Measurements from ENCODE around the gene FZR1. TPM values are rescaled to one million over a fixed set of nuclear protein-coding genes. Genes with fewer than 3 reads are reported as not detected.

Gene FZR1
- total and polyA plus RNA-seq, 2 of the 13 experiments (the other 11 are each of a cell fraction or from before 2014, with no cell fraction given): 29.0 to 30.8 TPM

DNA sequence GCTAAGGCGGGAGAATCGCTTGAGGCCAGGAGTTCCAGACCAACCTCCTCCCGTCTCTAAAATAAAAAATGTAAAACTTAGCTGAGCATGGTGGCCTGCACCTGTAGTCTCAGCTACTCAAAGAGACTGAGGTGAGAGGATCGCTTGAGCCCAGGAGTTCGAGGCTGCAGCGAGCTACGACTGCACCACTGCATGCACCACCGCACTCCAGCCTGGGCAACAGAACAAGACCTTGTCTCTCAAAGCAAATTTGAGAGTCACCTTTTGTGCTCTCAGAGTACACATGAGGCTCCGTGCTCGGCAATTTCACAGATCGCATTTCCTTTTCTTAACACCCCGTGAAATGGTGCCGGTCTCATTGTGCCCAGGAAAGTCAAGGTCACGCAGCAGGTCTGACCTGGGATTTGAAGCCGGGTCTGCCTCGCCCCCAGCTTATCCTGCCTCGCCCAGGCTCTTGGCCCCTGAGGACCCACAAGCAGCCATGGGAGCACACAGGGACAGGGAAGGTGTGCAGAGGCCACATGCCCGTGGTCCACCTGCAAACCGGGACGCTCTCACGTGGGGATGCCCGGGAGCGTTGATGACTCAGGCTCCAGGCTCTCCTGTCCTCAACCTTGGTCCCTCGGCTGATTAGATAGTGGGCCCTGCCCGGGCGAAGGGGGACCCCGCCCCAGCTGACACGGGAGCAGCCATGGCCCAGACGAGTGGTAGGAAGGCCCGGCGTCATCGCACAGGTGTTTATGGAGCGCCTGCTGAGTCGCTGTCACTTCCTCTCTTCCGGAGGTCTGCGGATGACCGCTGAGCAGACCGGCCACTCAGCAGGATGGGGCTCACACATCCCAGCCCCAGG is 24.6 kb upstream of the FZR1 start (continued):
- 0 out of 2 replicates have a peak, but pooled peaks have one; percentile 30 for TF ChIP-seq NCOA2 (CRISPR knock-in tag; IDR thresholded peaks at IDR 0.05)
- no peak for TF ChIP-seq ZNF234 (CRISPR knock-in tag; conservative IDR thresholded peaks at IDR 0.05)
- no peak; the same call in 1 of the 2 replicates for TF ChIP-seq ZNF558 (CRISPR knock-in tag; IDR thresholded peaks at IDR 0.05; ENCODE audit: borderline replicate concordance)
- TF ChIP-seq, protein P1, sequence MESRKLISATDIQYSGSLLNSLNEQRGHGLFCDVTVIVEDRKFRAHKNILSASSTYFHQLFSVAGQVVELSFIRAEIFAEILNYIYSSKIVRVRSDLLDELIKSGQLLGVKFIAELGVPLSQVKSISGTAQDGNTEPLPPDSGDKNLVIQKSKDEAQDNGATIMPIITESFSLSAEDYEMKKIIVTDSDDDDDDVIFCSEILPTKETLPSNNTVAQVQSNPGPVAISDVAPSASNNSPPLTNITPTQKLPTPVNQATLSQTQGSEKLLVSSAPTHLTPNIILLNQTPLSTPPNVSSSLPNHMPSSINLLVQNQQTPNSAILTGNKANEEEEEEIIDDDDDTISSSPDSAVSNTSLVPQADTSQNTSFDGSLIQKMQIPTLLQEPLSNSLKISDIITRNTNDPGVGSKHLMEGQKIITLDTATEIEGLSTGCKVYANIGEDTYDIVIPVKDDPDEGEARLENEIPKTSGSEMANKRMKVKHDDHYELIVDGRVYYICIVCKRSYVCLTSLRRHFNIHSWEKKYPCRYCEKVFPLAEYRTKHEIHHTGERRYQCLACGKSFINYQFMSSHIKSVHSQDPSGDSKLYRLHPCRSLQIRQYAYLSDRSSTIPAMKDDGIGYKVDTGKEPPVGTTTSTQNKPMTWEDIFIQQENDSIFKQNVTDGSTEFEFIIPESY (CRISPR knock-in tag; IDR thresholded peaks at IDR 0.05): 0 out of 2 replicates have a peak, but pooled peaks have one; percentile 37
- TF ChIP-seq ZBTB7B (CRISPR knock-in tag; IDR thresholded peaks at IDR 0.05): 0 out of 2 replicates have a peak, but pooled peaks have one; percentile 50
- TF ChIP-seq BORCS8-MEF2B (CRISPR knock-in tag; IDR thresholded peaks at IDR 0.05): peak; percentile 95
- TF ChIP-seq, protein P2, sequence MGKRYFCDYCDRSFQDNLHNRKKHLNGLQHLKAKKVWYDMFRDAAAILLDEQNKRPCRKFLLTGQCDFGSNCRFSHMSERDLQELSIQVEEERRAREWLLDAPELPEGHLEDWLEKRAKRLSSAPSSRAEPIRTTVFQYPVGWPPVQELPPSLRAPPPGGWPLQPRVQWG (CRISPR knock-in tag; IDR thresholded peaks at IDR 0.05; ENCODE audit: borderline replicate concordance, low read depth): no peak
- TF ChIP-seq, protein P3, sequence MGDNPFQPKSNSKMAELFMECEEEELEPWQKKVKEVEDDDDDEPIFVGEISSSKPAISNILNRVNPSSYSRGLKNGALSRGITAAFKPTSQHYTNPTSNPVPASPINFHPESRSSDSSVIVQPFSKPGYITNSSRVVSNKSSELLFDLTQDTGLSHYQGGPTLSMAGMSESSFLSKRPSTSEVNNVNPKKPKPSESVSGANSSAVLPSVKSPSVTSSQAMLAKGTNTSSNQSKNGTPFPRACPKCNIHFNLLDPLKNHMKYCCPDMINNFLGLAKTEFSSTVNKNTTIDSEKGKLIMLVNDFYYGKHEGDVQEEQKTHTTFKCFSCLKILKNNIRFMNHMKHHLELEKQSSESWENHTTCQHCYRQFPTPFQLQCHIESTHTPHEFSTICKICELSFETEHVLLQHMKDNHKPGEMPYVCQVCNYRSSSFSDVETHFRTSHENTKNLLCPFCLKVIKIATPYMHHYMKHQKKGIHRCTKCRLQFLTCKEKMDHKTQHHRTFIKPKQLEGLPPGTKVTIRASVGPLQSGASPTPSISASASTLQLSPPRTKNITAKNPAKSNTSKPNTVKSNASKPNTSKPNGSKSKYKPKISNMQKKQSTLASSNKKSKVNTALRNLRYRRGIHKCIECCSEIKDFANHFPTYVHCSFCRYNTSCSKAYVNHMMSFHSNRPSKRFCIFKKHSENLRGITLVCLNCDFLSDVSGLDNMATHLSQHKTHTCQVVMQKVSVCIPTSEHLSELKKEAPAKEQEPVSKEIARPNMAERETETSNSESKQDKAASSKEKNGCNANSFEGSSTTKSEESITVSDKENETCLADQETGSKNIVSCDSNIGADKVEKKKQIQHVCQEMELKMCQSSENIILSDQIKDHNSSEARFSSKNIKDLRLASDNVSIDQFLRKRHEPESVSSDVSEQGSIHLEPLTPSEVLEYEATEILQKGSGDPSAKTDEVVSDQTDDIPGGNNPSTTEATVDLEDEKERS (CRISPR knock-in tag; IDR thresholded peaks at IDR 0.05): no peak
- no peak for TF ChIP-seq PRPF4 (IDR thresholded peaks at IDR 0.05; ENCODE audit: low read depth, low read length, poor library complexity, severe bottlenecking)
- 0 out of 2 replicates have a peak, but pooled peaks have one; percentile 64 for TF ChIP-seq ZNF761 (CRISPR knock-in tag; conservative IDR thresholded peaks at IDR 0.05)
- TF ChIP-seq, protein P4, sequence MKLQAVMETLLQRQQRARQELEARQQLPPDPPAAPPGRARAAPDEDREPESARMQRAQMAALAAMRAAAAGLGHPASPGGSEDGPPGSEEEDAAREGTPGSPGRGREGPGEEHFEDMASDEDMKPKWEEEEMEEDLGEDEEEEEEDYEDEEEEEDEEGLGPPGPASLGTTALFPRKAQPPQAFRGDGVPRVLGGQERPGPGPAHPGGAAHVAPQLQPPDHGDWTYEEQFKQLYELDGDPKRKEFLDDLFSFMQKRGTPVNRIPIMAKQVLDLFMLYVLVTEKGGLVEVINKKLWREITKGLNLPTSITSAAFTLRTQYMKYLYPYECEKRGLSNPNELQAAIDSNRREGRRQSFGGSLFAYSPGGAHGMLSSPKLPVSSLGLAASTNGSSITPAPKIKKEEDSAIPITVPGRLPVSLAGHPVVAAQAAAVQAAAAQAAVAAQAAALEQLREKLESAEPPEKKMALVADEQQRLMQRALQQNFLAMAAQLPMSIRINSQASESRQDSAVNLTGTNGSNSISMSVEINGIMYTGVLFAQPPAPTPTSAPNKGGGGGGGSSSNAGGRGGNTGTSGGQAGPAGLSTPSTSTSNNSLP (IDR thresholded peaks at IDR 0.05; ENCODE audit: low read depth, low read length): no peak
- peak; percentile 54; the same call in 1 of the 2 replicates for TF ChIP-seq SATB2 (CRISPR knock-in tag; IDR thresholded peaks at IDR 0.05)
- no peak for TF ChIP-seq RBM22 (optimal IDR thresholded peaks at IDR 0.05; ENCODE audit: low read length)
- TF ChIP-seq ZNF501 (CRISPR knock-in tag; IDR thresholded peaks at IDR 0.05): peak; percentile 82
- TF ChIP-seq ZNF446 (CRISPR knock-in tag; IDR thresholded peaks at IDR 0.05): peak; percentile 87; the same call in 1 of the 2 replicates
- TF ChIP-seq SYNCRIP (IDR thresholded peaks at IDR 0.05; ENCODE audit: insufficient read depth, low read depth, low read length): no peak
- no peak for TF ChIP-seq ZFP36L2 (CRISPR knock-in tag; IDR thresholded peaks at IDR 0.05)

Data from HepG2 (cell line).